Ectodermal cell (in vitro differentiated cells): ENCODE results near the gene SKI.

ENCODE experiments used
- H3K27ac ChIP-seq: 2 replicates; pipeline ENCODE4 v1.7.0; 2013; ENCODE audit warnings: mild to moderate bottlenecking, low read depth, low read length; ENCODE audit not compliant: insufficient read depth, poor library complexity, severe bottlenecking
- H3K27me3 ChIP-seq: 2 replicates; pipeline ENCODE4 v1.7.0; 2013; ENCODE audit warnings: mild to moderate bottlenecking, low read length; ENCODE audit not compliant: insufficient read depth, control insufficient read depth, poor library complexity, severe bottlenecking
- H3K36me3 ChIP-seq: one replicate; pipeline ENCODE4 v1.7.0; 2013; ENCODE audit warnings: low read length; ENCODE audit not compliant: control insufficient read depth, insufficient read depth
- H3K4me1 ChIP-seq: one replicate; pipeline ENCODE4 v1.7.0; 2013; ENCODE audit warnings: low read length; ENCODE audit not compliant: control insufficient read depth, insufficient read depth
- H3K4me3 ChIP-seq: 2 replicates; pipeline ENCODE4 v1.7.0; 2013; ENCODE audit warnings: low read depth, low read length, control low read depth; ENCODE audit not compliant: insufficient read depth
- H3K9me3 ChIP-seq: 2 replicates; pipeline ENCODE4 v1.7.0; 2013; ENCODE audit warnings: mild to moderate bottlenecking, low read length, moderate library complexity; ENCODE audit not compliant: control insufficient read depth
- WGBS, 2 experiments: methylation state at CpG; one replicate each; pipeline ENCODE4 v1.1.7; 2013; ENCODE audit warnings: missing lambda C conversion rate in 2 of 2; 5-methylcytosine and 5-hydroxymethylcytosine counted together

SKI gene

GRCh38 chr1:2308844-2309243 lies 80.7 kb downstream of the SKI start:
- H3K27me3 ChIP-seq, result no peaks in the 10 kb centered on the region
- H3K4me1 ChIP-seq, result peaks cover 27% of the 10 kb centered on the region
- H3K4me3 ChIP-seq, result no peak overlapping the region
- no peak overlapping the region for H3K27ac ChIP-seq
- H3K36me3 ChIP-seq, result peaks cover 26% of the 10 kb centered on the region
- WGBS, 2 experiments, result 92 to 93% methylated on average over 20 of the region's 20 CpGs
- no peaks in the 10 kb centered on the region for H3K9me3 ChIP-seq

GRCh38 chr1:2310332-2311183 lies 82.4 kb downstream of the SKI start:
- Histone ChIP-seq H3K27me3 (no peaks in the 10 kb centered on the region), H3K27ac (no peak overlapping the region), H3K9me3 (no peaks in the 10 kb centered on the region), H3K4me3 (no peak overlapping the region), H3K4me1 (peaks cover 34% of the 10 kb centered on the region), H3K36me3 (peaks cover 15% of the 10 kb centered on the region)
- WGBS, 2 experiments, result 94% methylated on average over 28 of the region's 28 CpGs

GRCh38 chr1:2311184-2312032 lies 83.3 kb downstream of the SKI start:
- H3K4me3 ChIP-seq, result no peak overlapping the region
- H3K27ac ChIP-seq, result no peak overlapping the region
- no peaks in the 10 kb centered on the region for H3K9me3 ChIP-seq
- WGBS, 2 experiments, result 41 to 44% methylated on average over 21 of the region's 21 CpGs
- peaks cover 38% of the 10 kb centered on the region for H3K4me1 ChIP-seq
- H3K36me3 ChIP-seq, result peaks cover 15% of the 10 kb centered on the region
- no peaks in the 10 kb centered on the region for H3K27me3 ChIP-seq

- Histone ChIP-seq H3K4me1 (peaks cover 45% of the 10 kb centered on the region), H3K27me3 (no peaks in the 10 kb centered on the region), H3K4me3 (no peak overlapping the region), H3K27ac (no peak overlapping the region), H3K36me3 (peaks cover 15% of the 10 kb centered on the region), H3K9me3 (no peaks in the 10 kb centered on the region)
- WGBS, 2 experiments, result 85 to 86% methylated on average over 10 of the region's 10 CpGs
These were observed 84.0 kb downstream of the SKI start for GRCh38 chr1:2312160-2312514.

- Histone ChIP-seq H3K36me3 (peaks cover 14% of the 10 kb centered on the region), H3K9me3 (no peaks in the 10 kb centered on the region), H3K4me1 (peaks cover 50% of the 10 kb centered on the region), H3K4me3 (no peak overlapping the region), H3K27ac (no peak overlapping the region), H3K27me3 (no peaks in the 10 kb centered on the region)
- 87 to 88% methylated on average over 24 of the region's 24 CpGs for WGBS, 2 experiments
These were observed 84.6 kb downstream of the SKI start for GRCh38 chr1:2312515-2313301.

- peaks cover 53% of the 10 kb centered on the region for H3K4me1 ChIP-seq
- H3K27ac ChIP-seq, result peak overlapping the region; percentile 74
- peaks cover 3% of the 10 kb centered on the region for H3K36me3 ChIP-seq
- H3K9me3 ChIP-seq, result no peaks in the 10 kb centered on the region
- peak overlapping the region; percentile 40 for H3K4me3 ChIP-seq
- 58 to 61% methylated on average over 18 of the region's 18 CpGs for WGBS, 2 experiments
- no peaks in the 10 kb centered on the region for H3K27me3 ChIP-seq
These were observed 85.6 kb downstream of the SKI start for GRCh38 chr1:2313651-2314261.

GRCh38 chr1:2314273-2314802 lies 86.2 kb downstream of the SKI start:
- peaks cover 53% of the 10 kb centered on the region for H3K4me1 ChIP-seq
- 4% methylated on average over 54 of the region's 54 CpGs for WGBS, 2 experiments
- no peaks in the 10 kb centered on the region for H3K36me3 ChIP-seq
- H3K27ac ChIP-seq, result peak overlapping the region; percentile 74
- H3K27me3 ChIP-seq, result no peaks in the 10 kb centered on the region
- no peaks in the 10 kb centered on the region for H3K9me3 ChIP-seq
- H3K4me3 ChIP-seq, result peak overlapping the region; percentile 40

- Histone ChIP-seq H3K36me3 (no peaks in the 10 kb centered on the region), H3K27me3 (no peaks in the 10 kb centered on the region), H3K4me1 (peaks cover 53% of the 10 kb centered on the region), H3K9me3 (no peaks in the 10 kb centered on the region), H3K4me3 (peak overlapping the region; percentile 40), H3K27ac (peak overlapping the region; percentile 74)
- 16% methylated on average over 78 to 80 of the region's 91 CpGs for WGBS, 2 experiments
These were observed 86.9 kb downstream of the SKI start for GRCh38 chr1:2314803-2315673.
